ENCODE measurements around the gene JARID2. TPM values are rescaled to one million over a fixed set of nuclear protein-coding genes. Genes with fewer than 3 reads are reported as not detected.

Gene JARID2
- polyA plus RNA-seq, 1 donor from 2014 or later, result 25.5 TPM

GRCh38 chr6:15462256-15462655 lies 216.4 kb downstream of the JARID2 start:
- peaks cover 3% of the 10 kb centered on the region for H3F3A ChIP-seq (ENCODE audit: insufficient read depth, low read length, poor library complexity, severe bottlenecking)
- no peaks in the 10 kb centered on the region for H3K9me3 ChIP-seq (ENCODE audit: low read length)
- no peak overlapping the region for H3K9ac ChIP-seq (ENCODE audit: low read length)
- H3K36me3 ChIP-seq (ENCODE audit: insufficient read depth, low read length), result no peaks in the 10 kb centered on the region
- H3K9me2 ChIP-seq (ENCODE audit: insufficient read depth, low read length), result no peaks in the 10 kb centered on the region
- H2AFZ ChIP-seq (ENCODE audit: low read depth, low read length), result no peak overlapping the region
- H3K4me2 ChIP-seq (ENCODE audit: low read length), result no peak overlapping the region
- no peaks in the 10 kb centered on the region for H4K20me1 ChIP-seq (ENCODE audit: insufficient read depth)
- no peak overlapping the region for H3K4me3 ChIP-seq (ENCODE audit: low read length)
- peaks cover 34% of the 10 kb centered on the region for H3K79me2 ChIP-seq (replicated peaks; ENCODE audit: insufficient read depth, low read length)
- H3K27ac ChIP-seq (ENCODE audit: low read length), result no peak overlapping the region
- H3K27me3 ChIP-seq (ENCODE audit: insufficient read depth, low read depth, low read length), result no peaks in the 10 kb centered on the region
- TF ChIP-seq EP300 (conservative IDR thresholded peaks at IDR 0.05; ENCODE audit: poor library complexity, severe bottlenecking) (no peak), SMC3 (conservative IDR thresholded peaks at IDR 0.05; ENCODE audit: poor library complexity) (no peak), POLR2AphosphoS5 (IDR thresholded peaks at IDR 0.05) (no peak), EZH2 (IDR thresholded peaks at IDR 0.05; ENCODE audit: borderline replicate concordance, insufficient read depth, low read length, poor library complexity, severe bottlenecking) (no peak), TAF1 (IDR thresholded peaks at IDR 0.05; ENCODE audit: low read depth) (no peak), MXI1 (conservative IDR thresholded peaks at IDR 0.05; ENCODE audit: poor library complexity, severe bottlenecking) (no peak), REST (IDR thresholded peaks at IDR 0.05; ENCODE audit: borderline replicate concordance) (no peak), RAD21 (conservative IDR thresholded peaks at IDR 0.05) (no peak), CTCF (IDR thresholded peaks at IDR 0.05; ENCODE audit: poor library complexity, severe bottlenecking) (no peak)

- peaks cover 34% of the 10 kb centered on the region for H3K79me2 ChIP-seq (replicated peaks; ENCODE audit: insufficient read depth, low read length)
- no peaks in the 10 kb centered on the region for H3K9me3 ChIP-seq (ENCODE audit: low read length)
- no peak overlapping the region for H2AFZ ChIP-seq (ENCODE audit: low read depth, low read length)
- H3F3A ChIP-seq (ENCODE audit: insufficient read depth, low read length, poor library complexity, severe bottlenecking), result peaks cover 3% of the 10 kb centered on the region
- H3K4me2 ChIP-seq (ENCODE audit: low read length), result no peak overlapping the region
- H3K4me3 ChIP-seq (ENCODE audit: low read length), result no peak overlapping the region
- TF ChIP-seq RAD21 (conservative IDR thresholded peaks at IDR 0.05) (no peak), EZH2 (IDR thresholded peaks at IDR 0.05; ENCODE audit: borderline replicate concordance, insufficient read depth, low read length, poor library complexity, severe bottlenecking) (no peak), EP300 (conservative IDR thresholded peaks at IDR 0.05; ENCODE audit: poor library complexity, severe bottlenecking) (no peak), POLR2AphosphoS5 (IDR thresholded peaks at IDR 0.05) (no peak), CTCF (IDR thresholded peaks at IDR 0.05; ENCODE audit: poor library complexity, severe bottlenecking) (no peak), TAF1 (IDR thresholded peaks at IDR 0.05; ENCODE audit: low read depth) (no peak), SMC3 (conservative IDR thresholded peaks at IDR 0.05; ENCODE audit: poor library complexity) (no peak)
- H3K9ac ChIP-seq (ENCODE audit: low read length), result no peak overlapping the region
- no peaks in the 10 kb centered on the region for H3K36me3 ChIP-seq (ENCODE audit: insufficient read depth, low read length)
- H3K9me2 ChIP-seq (ENCODE audit: insufficient read depth, low read length), result no peaks in the 10 kb centered on the region
- no peaks in the 10 kb centered on the region for H3K27me3 ChIP-seq (ENCODE audit: insufficient read depth, low read depth, low read length)
- H4K20me1 ChIP-seq (ENCODE audit: insufficient read depth), result no peaks in the 10 kb centered on the region
- no peak overlapping the region for H3K27ac ChIP-seq (ENCODE audit: low read length)
Observed at GRCh38 chr6:15462717-15463525, 217.1 kb downstream of the JARID2 start.
